HG02981 (cell line): ENCODE measurements around the gene MVD.
A peak's percentile ranks its signal among the peaks of the same experiment; 100 is the strongest.
"Not testable (repeated sequence)": the region's sequence is repeated elsewhere in the genome, so short reads cannot be mapped to it uniquely, and the experiment has no call there.

Source experiments
- ATAC-seq: cut with Tn5 transposase; IDR thresholded peaks from one replicate; pipeline ENCODE4 v1.9.1; 2021; ENCODE audit warnings: mild to moderate bottlenecking, moderate library complexity; ENCODE audit not compliant: unreplicated experiment

MVD gene

DNA sequence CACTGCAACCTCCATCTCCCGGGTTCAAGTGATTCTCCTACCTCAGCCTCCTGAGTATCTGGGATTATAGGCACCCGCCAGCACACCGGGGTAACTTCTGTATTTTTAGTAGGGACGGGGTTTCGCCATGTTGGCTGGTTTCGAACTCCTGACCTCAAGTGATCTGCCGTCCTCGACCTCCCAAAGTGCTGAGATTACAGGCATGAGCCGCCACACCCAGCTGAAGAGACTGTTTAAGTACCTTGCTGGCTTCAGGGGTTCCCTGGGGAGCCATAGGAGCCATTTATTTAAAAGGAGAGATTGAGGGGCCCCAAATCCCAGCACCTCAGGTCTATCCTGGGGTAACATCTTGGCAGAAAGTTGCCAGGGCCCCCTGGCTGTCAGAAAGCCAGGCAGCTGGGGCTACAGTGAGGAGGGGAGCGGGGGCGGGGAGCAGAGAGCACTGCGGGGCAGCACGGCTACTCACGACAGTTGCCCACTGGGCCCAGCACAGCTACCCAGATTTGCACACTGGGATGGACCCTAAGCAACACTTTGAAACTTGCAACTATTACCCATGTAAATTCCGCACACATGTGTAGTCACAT, 21.8 kb upstream of the MVD start:
- ATAC-seq: no peak

DNA sequence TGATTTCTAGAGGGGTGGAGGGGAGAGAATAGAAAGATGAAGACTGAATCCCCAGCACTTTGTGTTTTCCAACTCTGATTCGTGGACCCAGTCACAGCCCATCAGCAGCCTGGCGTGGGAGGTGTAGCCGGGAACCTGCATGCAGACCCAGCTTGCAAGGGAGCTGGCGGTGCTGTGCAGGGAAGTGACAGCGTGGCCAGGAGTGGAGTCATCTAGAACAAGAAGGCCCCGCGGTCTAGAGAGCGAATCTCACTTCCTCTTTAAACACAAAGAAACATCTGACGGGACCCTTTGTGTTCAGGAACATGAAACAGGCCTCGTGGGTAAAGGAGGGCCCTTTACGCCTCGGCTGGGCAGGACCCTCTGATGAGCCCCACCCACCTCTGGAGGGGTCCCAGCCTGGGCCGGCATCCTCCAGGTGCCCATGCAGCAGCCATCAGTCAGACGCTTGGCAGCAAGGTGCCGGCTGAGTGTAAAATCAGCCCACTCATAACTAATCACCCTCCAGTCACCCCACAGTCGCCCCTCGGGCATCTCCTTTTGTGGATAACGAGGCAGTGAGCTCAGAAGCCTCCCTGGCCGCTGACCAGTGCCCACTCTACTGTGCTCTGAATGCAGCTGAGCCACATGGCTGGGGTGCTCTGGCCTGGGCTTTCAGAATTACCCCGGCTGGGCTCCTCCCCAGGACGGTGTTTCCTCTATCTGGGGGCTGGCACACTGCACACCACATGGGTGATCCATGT, 19.0 kb upstream of the MVD start:
- ATAC-seq: peak; percentile 69

DNA sequence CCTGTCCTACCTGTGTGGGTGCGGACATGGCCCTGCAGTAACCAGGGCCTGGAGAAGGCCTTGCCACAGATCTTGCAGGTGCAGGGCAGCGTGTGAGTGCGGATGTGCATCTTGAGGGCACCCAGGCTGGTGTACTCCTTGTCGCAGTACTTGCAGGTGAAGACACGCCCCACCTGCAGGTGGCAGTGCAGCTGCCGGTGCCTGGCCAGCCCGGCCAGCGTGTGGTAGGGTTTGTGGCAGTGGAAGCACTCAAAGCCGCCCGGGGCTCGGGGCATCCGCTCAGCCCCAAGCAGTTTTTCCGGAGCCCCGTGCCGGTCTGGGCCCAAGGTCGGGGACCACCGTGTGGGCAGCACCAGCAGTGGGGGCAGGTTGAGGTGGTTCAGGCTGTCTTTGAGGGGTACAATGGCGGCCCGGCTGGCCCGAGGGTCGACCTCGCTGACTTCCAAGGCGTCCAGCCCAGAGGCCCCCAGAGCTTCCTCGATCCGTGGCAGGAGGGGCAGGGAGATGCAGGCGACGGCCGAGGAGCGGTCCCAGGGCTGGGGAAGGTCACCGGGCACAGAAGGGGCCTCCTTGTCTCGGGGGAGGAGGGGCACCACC, 18.3 kb upstream of the MVD start:
- ATAC-seq: peak; percentile 5

DNA sequence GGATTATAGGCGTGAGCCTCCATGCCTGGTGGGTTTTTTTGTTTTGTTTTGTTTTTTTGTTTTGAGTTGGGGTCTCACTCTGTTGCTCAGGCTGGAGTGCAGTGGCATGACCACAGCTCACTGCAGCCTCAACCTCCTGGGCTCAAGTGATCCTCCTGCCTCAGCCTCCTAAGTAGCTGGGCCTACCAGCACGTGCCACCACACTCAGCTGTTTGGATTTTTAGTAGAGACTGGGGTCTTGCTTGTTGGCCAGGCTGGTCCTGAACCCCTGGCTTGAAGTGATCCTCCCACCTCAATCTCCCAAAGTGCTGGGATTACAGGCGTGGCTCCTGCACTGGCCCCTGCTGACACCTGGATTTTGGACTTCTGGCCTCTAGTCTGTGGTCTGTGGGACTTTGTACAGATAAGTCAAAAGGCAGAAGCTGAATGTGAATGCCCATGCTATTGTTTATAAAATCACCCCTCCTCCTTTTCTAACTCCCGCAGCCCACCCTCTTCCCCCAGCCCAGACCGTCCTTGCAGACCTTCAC, 17.7 kb upstream of the MVD start:
- ATAC-seq: no peak

DNA sequence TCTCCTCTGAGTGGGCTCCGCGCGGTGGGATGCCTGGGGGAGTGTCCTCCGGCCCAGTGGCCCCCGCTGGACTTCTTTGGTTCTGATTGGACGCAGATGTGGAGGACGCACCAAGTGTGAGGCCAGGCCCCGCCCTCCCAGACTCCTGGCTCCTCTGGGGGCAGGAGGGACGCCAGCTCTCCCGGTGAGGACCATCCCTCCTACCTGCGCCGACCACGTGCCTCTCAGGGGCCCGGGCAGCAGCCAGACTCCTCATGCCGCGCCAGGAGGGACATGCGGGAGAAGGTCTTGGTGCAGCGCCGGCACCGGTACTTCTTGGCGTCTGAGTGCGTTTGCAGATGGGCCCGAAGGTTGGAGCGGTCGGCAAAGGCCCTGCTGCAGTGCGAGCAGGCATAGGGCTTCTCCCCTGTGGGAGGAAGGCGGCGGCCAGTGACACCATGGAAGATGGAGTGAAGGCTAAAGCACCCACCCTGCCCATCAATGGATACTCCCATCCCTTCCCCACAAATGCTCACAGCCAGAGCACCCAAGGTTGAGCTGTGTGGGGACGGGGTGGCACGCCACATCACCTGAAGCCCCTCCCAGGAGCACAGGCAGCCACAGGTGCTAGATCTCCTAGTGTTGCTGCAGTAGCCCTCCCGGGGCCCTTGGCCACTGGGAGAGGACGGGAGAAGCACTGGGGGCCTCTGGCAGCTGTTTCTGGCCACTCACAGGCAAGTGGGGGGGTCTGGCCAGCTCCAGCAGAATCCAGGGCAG, 15.5 kb upstream of the MVD start:
- no peak for ATAC-seq

DNA sequence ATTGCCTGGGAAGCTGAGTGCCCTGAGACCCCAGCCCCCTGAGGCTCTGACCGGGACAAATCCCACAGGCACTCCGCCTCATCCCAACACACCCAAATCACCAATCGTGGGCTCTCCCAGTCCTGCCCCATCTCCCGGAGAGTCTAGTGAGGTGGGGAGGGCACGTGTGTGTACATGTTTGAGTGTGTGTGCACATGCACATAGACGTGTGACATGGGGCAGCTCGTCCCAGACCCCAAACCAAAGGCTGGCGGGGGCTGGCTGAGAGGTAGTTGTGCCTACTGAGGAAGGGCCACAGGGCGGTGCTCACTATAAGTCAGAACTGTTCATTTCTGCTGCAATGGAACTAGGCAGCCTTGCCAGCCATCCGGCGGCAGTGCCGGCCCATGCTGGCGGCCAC, 14.8 kb upstream of the MVD start:
- no peak for ATAC-seq

DNA sequence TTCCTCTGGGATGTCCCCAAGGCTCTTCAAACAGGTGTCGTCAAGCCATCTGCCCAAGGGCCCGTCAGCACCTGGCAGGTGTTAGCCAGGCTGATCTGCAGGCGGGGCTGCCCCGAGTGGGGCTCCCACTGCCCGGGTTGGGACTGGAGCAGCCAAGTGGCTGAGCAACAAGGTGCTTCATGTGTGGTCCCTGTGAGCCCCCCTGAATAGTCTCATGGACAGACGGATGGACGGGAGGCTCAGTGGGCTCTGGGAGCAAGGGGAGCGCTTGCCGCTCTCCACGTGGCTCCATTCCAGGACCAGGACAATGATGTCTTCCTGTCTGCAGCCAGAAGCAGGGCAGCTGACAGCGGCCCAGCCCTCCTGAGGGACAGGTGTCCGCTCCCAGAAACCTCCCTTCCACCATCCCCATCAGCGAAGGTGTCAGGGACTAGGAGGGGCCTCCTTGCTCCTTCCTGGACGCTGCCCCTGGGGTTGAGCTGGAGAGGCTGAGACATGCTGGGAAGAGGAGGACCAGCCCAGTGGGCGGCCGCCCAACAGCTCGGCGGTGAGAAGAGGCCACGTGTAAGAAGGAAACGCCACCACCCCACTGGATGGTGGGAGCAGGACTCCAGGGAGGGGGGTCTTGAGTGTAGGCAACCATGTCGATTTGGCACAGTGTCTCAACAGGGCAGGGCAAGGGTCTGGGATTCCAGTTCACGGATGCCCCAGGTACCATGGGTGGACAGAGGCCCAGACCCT, 13.8 kb upstream of the MVD start:
- ATAC-seq: no peak

DNA sequence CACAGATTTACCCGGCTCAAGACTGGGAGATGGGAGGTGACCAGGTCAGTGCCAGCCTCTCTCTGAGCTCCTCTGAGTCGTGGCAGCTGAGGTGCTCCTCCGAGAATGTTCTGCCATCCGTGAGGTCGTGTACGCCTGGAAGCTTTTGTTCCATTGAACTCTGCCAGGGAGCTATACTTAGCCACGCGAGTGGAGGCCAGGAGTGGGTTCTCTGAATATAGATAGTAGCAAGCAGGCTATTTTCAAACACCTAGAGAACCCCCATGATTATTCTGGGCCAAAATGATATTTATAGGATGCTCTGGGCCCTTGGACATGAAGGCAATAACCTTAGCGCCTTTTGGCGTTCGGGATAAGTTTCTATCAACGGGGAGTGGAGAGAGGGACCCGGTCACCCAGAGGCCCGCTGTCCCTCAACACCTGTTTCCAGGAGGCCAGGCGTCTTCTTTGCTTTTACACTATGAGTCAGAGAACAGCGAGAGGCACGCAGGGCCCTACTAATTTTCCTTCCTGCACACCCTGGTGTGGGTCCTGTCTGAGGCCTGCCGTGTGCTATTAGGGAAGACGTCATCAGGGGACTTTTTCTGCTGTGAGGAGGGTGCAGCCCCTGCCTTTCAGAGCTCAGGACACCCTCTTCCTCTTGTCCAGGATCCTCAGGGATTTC, 11.0 kb upstream of the MVD start:
- no peak for ATAC-seq

DNA sequence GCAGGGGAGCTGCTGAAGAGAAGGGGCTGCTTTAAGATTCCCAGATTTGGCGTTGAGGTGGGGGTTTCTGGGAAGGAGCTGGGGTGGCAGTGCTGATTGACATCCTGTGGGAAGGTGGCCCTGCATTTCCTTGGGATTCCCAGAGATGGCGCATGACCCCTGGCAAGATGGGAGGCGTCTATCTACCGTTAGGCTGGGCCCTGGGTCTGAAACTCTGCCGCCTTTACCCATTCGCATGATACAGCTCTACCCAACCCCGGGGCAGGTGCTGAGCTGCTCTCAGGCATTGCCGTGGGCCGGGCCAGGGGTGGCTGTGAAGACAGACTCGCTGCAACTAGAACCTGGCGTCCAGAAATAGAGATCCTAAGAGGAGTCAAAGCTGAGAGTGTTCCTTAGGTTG, 9.9 kb upstream of the MVD start:
- no peak for ATAC-seq

DNA sequence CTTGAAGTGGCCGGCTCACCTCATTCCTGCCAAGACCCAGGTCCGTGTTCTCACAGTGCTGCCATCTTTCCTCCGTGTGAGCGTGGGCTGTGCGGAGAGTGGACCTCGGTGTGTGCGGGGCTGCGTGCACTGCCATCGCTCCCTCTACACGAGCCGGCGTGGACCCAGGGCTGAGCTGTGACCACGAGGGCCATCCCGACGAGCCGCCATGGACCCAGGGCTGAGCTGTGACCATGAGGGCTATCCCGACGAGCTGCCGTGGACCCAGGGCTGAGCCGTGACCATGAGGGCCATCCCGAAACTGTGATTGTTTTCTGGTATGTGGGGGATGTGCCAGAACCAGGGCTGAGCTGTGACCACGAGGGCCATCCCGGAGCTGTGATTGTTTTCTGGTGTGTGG, 8.9 kb upstream of the MVD start:
- no peak for ATAC-seq

DNA sequence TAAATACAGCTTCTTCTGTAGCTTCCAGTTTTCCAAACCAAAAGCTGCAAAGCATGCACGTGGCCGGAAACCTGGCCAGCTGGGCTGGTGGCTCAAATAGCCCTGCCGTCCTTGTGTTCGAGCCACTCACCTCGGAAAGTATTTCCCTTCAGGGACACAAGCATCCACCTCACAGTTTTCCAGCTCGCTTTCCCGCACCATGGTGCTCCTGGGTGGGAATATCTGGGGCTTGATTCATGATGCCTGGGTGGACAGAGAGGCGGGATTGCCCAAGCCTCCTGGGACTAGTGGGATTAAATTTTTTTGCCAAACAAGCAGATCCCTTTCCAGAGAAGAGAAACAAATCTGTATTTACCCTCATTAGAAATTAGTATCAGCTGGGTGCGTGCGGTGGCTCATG, 7.1 kb upstream of the MVD start:
- no peak for ATAC-seq

DNA sequence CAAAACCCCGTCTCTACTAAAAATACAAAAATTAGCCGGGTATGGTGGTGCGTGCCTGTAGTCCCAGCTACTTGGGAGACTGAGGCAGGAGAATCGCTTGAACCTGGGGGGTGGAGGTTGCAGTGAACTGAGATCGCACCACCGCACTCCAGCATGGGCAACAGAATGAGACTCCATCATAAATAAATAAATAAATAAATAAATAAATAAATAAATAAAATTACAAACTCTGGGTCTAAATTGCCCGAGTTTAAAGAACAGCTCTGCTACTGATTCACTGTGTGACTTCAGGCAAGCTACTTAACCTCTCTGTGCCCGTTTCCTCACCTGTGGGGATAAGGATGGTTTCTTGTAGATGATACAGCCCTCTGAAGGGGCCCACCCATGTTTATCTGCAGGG, 6.6 kb upstream of the MVD start:
- not testable (repeated sequence) for ATAC-seq

DNA sequence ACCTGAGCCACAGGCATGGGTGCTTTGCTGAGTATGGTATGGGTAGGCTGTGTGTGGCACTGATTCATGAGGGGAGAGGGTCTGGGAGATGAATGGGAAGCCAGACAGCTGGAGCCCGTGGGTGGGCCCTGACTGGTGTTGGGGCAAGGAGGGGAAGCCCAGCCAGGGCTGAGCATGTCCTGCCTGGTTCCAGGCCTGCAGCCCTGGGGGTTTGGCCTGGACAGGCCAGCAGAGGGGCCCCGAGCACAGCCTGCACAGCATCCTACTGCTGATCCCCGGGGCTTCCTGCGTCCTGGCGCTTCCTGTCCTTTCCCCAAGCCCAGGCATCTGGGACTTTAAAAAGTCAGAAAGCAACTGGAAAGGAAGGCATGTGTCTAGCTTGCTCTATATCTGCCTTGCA, 4.6 kb upstream of the MVD start:
- no peak for ATAC-seq

DNA sequence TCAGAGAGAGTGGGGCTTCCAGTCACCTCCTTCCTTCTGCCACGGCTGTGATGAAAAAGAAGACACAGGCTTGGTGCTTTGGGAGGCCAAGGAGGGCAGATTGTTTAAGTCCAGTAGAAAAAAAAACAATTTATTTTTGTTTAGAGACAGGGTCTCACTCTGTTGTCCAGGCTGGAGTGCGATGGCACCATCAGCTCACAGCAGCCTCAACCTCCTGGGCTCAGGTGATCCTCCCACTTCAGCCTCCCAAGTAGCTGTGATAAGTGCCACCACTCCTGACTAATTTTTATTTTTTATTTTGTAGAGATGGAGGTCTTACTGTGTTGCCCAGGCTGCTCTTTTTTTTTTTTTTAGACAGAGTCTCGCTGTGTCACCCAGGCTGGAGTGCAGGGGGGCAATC, 2.7 kb upstream of the MVD start:
- ATAC-seq: no peak

DNA sequence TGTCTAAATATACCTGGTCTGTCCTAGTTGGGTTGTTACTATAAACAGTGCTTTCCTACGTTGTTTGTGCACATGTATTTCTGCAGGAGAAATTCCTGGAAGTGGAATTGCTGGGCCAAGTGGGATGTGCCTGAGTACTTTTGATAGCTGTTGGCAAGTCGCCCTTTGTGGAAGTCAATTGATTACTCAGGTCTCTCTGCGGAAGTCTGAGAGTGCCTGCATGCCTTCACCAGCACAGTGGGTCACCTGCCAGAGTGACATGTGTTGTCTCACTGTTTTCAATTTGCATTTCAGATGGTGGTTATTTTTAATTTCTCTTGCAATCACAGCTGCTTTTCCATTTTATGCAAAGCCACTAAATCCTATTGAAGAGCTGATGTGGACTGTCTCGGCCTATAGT, 2.3 kb upstream of the MVD start:
- no peak for ATAC-seq

DNA sequence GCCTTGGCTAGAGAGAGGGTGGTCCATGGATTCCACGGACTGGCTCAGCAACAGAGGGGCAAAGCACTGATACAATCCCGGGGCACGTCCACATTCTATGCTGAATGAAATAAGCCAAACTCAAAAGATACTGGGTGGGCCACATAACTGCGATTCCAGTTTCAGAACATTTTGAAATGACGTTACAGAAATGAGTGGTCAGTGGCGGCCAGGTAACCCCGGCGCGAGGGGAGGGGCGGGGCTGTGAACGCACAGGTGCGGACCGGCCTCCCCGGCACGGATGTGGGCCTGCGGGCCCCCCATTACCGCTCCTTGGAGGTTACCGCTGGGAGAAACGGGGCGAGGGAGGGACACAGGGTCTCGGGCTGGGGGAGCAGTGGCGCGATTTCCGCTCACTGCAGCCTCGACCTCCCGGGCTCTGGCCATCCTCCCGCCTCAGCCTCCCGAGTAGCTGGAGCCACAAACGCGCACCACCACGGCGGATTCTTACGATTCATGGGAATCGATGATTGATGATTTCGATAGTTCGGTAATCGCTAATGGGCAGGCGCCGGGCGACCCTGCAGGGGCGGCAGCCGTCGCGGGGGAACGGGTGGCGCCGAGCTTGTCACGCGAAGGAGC, 559 bp downstream of the MVD start:
- no peak for ATAC-seq

DNA sequence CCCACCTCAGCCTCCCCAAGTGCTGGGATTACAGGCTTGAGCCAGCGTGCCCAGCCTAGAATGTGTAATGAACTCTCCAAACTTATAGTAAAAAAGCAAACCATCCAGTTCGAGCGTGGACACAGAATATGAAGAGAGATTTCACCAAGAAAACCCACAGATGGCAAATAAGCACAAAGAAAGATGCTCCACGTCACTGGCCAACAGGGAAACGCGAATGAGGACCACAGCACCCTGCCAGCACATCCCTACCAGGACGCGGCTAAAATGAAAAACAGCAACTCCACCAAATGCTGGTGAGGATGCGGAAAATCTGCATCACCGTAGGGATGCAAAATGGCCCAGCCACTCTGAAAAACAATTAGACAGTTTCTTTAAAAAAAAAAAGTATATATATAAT, 1.4 kb downstream of the MVD start:
- no peak for ATAC-seq

DNA sequence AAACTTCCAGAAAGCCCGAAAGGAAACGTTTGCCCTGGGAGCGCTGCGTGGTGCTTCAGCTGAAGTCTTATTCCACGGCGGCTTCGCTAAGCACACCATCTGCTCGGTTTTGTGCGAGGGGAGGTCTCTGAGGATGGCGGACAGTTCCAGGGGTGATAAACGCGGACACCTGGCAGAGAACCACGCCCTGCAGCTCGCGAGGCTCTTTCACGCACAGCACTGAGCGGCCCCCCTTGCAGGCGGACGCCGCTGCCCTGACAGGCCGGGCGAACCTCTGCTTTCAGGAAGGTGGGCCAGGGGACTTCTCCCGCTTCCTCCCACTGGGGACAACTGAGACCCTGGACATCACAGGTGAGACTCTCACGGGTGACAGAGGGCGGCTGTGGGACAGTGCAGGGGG, 3.7 kb downstream of the MVD start:
- ATAC-seq: no peak

DNA sequence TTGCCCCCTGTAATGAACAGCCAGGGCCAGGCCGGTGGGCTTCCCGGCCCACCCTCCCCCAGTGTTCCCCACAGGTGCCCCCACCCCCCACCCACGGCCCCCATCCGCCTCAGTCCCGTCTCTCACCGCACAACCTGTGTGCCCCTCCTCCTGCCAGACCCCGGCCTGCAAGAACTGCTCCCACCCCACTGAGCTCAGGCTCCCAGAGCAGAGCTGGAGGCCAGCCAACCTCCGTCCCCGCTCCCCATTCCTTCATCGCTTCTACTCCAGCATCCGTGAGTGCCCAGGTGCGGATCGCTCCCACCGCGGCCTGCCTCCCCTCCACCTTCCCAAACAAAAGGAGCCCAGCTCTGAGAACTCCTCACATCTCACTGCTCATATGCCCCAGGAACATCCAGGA, 4.2 kb downstream of the MVD start:
- ATAC-seq: no peak

DNA sequence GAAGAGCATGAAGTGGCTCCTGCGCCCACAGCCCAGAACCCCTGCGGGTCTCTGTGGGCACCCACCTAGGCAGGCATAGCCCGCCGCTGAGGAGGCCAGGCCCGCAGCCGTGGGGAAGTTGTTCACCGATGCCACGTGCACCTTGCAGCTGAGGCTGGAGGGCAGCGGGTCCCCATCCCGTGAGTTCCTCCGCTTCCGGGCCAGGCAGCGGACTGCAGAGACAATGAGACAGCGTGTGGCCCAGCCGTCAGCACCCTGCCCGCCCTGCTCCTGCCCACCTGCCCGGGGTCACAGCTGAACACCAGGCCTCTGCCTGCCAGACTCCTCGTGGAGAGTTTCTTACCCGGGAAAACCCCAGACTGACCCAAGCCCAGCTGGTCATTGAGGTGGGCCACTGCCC, 5.5 kb downstream of the MVD start:
- no peak for ATAC-seq
